HG03175 (cell line): Measurements from ENCODE around the gene ZNF473.

ENCODE experiments used
- ATAC-seq: cut with Tn5 transposase; IDR thresholded peaks from one replicate; pipeline ENCODE4 v1.9.1; 2021; ENCODE audit warnings: mild to moderate bottlenecking, moderate library complexity; ENCODE audit not compliant: unreplicated experiment

Gene ZNF473

GRCh38 chr19:50025794-50026549, at the start of gene ZNF473:
ZNF473 (plus strand) TSS chr19:50026005; CDS start chr19:50031083, 5,078 bp downstream.
- peak; percentile 75 for ATAC-seq

- no peak for ATAC-seq
Measured at GRCh38 chr19:49976496-49976895, 49.3 kb upstream of the ZNF473 start.

GRCh38 chr19:49977076-49977475, 48.7 kb upstream of the ZNF473 start:
- no peak for ATAC-seq

GRCh38 chr19:49977881-49978280, 47.9 kb upstream of the ZNF473 start:
- ATAC-seq, result no peak

GRCh38 chr19:49978324-49978723, 47.5 kb upstream of the ZNF473 start:
- ATAC-seq, result no peak

- no peak for ATAC-seq
Measured at GRCh38 chr19:49981603-49982593, 43.9 kb upstream of the ZNF473 start.

- ATAC-seq, result no peak
Measured at GRCh38 chr19:49983645-49984229, 42.1 kb upstream of the ZNF473 start.

GRCh38 chr19:49984491-49984890, 41.3 kb upstream of the ZNF473 start:
- no peak for ATAC-seq

- no peak for ATAC-seq
Measured at GRCh38 chr19:49985871-49986270, 39.9 kb upstream of the ZNF473 start.

- ATAC-seq, result no peak
Measured at GRCh38 chr19:49986354-49986753, 39.5 kb upstream of the ZNF473 start.

GRCh38 chr19:49987159-49987698, 38.6 kb upstream of the ZNF473 start:
- ATAC-seq, result no peak

GRCh38 chr19:49988007-49988406, 37.8 kb upstream of the ZNF473 start:
- ATAC-seq, result no peak

GRCh38 chr19:49988433-49988832, 37.4 kb upstream of the ZNF473 start:
- no peak for ATAC-seq

- ATAC-seq, result no peak
Measured at GRCh38 chr19:49997709-49998108, 28.1 kb upstream of the ZNF473 start.

- ATAC-seq, result no peak
Measured at GRCh38 chr19:49999371-50000010, 26.3 kb upstream of the ZNF473 start.

- no peak for ATAC-seq
Measured at GRCh38 chr19:50000038-50000840, 25.6 kb upstream of the ZNF473 start.

GRCh38 chr19:50000841-50001557, 24.8 kb upstream of the ZNF473 start:
- no peak for ATAC-seq

- no peak for ATAC-seq
Measured at GRCh38 chr19:50001775-50002174, 24.0 kb upstream of the ZNF473 start.

GRCh38 chr19:50002386-50002960, 23.3 kb upstream of the ZNF473 start:
- no peak for ATAC-seq
